COR-L47 (cell line): Measurements from ENCODE around the gene TMEM255B.
"Not testable (repeated sequence)": the region's sequence is repeated elsewhere in the genome, so short reads cannot be mapped to it uniquely, and the experiment has no call there.

Source experiments
- DNase-seq: peaks from one replicate; lab custom pipeline; 2025; lab: John Stamatoyannopoulos, UW

Gene TMEM255B

DNA sequence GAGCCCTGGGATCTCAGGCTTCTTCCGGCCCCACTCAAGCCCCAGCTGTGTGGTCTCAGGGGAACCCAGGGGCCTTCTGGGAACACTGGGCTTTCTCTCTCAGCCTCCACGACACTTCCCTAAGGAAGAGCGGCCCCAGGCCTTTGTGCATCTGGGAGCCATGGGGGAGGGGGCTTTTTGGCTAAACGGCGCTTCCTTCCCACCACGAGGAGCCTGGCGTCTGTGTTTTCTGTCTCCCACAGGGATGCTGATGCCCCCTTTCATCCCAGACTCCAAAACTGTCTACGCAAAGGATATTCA, 24.2 kb upstream of the TMEM255B start:
- no peak for DNase-seq

DNA sequence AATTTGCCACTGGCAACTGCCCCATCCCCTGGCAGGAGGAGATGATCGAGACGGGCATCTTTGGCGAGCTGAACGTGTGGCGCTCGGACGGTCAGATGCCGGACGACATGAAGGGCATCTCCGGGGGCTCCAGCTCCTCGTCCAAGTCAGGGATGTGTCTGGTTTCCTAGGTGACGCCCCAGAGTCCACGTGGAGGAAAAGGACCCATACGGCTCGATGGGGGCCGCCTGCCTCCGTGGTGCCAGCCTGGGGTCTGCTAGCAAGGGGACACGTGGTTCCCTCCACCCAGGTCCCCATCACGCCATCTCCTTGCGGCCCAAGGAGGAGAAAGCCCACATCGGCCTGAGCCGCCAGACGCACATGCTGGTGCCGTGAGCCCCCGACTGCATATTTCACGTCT, 23.8 kb upstream of the TMEM255B start:
- no peak for DNase-seq

DNA sequence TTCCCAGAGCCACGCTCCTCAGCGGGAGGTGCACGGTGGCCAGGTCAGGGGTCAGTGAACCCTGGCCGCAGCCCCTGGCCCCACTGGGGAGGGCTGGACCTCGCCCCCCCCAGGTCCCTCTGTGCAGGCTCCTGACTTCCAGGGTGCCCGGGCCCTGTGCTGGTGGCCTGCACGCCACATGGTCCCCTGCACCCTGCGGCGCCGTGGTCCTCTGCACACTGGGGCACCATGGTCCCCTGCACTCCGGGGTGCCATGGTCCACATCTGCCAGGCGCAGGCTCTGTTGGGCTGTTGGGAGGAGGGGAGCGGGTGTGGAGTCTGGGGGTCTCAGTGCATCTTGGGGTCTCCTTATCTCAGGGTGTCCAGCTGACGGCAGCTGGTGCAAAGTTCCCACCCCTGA, 23.3 kb upstream of the TMEM255B start:
- no peak for DNase-seq

DNA sequence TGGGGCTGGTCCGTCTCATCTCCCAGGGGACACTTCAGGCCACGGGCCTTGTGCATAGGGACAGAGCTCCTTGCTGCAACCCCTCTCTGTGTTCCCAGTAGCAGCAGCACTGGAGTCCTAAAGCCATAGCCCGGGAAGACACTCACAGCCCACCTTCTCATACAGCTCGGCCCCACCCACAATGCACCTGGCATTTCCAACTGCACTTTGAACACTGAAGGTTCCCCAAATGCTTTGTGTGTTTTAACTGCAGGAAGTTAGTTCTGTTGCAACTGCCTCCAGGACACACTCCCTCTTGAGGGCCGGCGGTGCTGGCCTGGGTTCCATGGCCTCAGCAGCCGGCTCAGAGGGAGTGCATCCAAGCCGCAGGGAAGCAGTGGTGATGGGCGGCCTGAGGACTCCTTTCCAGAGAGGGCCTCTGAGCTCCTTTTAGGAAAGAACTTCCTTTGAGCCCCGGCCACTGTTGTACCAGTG, 22.7 kb upstream of the TMEM255B start:
- DNase-seq: no peak

DNA sequence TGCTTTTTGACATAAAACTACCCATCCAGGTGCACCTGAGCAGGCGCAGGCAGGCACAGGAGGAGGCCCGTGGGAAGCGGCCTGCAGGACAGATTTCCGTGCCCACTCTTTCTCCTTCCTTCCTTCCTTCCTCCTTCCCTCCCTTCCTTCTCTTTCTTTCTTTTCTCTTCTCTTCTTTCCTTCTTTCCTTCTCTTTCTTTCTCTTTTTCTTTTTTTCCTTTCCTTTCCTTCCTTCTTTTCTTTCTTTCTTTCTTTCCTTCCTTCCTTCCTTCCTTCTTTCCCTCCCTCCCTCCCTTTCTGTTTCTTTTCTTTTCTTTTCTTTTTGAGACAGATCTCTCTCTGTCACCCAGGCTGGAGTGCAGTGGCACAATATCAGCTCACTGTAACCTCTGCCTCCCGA, 21.2 kb upstream of the TMEM255B start:
- no peak for DNase-seq

DNA sequence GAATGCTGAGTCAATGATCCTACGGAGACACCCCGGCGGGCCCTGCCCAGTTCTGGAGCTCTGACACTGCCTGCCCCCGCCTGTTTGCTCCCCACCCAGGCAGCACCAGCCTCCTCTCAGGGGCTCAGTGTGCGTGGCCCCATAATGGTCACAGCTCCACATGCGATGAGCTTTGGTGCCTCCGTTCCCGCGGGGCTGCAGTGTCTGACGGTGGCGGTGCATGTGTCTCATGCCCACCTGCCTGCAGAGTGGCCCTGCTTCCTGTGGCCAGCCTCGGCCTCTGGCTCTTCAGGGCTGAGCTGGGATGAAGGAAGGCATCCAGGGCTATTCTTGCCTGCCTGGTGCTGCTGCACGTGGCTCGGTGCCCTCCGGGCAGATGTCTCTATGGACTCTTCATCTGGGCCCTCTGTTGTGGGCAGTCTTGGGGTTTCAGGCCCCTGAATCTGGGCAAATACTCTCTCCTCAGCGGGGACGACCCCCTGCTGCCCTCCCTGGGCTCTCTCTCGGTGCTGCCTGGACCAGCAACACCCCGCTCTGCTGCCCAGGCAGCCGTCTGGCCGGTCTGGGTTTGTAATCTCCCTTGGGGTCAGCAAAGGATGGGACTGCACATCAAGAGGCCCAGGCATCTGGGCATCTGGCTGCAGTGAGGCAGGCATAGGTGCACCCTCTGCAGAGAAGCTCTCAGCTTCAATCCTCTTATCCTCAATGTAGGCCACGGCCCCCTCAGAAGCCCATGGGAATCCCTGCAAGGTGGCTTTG, 19.3 kb upstream of the TMEM255B start:
- no peak for DNase-seq

DNA sequence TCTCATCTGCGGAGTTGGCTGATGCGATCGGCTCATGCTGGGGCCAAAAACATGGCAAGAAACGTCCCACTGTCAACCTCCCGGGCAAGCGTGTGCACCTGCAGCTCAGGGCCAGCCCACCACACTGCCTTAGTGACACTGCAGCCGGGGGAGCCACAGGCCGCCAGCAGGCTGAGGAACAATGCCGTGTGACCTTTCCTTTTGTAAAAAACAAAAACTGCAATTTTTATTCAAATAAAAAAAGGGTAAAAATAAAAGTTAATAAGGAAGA, 18.8 kb upstream of the TMEM255B start:
- DNase-seq: no peak

DNA sequence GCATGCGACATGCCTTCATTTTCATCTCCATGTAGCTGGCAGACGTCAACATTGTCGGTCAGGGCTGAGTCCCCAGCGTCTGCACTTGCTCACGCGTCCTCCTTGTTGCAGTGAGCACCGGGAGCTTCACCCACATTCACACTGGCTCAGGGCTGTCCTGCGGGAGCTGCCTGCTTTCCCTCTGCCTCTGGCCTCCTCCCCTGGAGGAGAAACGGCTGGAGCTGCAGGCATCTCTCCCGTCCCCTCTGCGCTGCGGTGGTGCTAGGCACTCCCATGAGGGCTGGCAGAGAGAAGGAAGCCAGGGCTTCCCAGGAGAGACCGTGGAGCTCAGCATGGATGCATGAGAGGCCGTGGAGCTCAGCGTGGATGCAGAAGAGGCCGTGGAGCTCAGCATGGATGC, 18.4 kb upstream of the TMEM255B start:
- no peak for DNase-seq

DNA sequence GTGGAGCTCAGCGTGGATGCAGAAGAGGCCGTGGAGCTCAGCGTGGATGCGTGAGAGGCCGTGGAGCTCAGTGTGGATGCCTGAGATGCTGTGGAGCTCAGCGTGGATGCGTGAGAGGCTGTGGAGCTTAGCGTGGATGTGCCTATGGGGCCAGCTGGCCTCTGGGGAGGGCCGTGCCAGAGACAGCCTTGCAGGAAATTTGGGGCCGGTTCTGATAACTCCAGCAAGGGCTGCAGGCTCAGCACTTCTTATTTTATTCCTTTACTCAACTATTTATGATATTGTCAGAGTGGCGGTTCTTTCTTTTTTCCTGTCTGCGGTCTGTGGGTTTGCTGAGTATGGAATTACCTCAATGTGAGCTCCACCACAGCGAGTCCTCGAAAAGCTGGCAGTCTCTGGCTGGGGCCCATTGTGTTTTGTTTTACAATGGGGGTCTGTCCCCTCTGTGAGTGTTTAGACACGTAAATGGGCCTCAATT, 17.8 kb upstream of the TMEM255B start:
- DNase-seq: no peak

DNA sequence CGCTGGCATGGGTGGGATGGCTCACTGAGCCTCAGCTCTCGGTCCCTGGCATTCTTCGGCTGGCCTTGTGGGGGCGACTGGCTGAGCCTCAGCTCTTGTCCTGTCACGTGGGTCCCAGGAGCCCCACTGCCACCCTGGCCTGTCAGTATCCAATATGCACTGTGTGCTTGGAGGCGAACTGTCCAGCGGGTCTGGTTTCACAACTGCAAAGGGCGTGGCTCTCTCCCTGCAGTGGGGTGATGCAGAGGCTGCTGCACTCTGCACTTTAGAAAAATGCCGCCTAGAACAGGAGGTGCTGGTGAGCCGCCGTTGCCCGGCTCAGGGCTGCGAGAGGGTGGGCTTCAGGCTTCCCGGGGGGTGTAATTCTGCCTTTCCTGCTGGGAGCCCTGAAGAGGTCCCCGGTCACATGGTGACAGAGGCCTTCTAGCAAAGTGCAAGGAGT, 17.0 kb upstream of the TMEM255B start:
- DNase-seq: no peak

DNA sequence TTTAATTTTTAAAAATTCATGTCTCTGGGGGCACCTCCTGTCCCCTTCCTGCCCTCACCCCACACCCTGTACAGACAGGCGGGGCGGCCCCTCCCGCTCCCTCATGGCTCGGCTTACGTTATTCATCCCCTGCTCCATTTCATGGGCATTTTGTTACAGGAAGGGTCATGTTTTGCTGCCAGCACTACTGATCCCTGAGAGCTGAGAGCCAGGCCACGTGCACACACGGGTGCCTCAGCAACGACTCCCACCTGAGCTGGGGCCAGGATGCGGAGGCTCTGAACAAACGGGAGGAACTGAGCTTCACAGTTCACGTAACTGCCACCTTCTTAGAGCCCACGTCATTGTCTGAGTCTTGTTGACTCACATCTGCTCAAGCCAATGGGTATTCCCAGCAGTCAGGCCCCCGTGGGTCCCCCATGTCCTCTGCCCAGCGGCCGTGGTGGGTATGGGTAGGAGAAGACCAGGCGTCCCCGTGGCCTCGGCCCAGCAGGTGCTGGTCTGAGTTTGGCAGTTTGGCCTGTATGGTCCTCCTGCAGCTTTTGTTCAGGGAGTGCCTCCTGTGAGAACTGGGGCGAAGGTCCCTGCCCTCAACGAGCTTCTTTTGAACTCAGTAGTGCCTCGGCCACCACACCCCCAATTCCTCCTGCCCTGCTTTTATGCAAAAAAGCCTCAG, 16.4 kb upstream of the TMEM255B start:
- DNase-seq: no peak

DNA sequence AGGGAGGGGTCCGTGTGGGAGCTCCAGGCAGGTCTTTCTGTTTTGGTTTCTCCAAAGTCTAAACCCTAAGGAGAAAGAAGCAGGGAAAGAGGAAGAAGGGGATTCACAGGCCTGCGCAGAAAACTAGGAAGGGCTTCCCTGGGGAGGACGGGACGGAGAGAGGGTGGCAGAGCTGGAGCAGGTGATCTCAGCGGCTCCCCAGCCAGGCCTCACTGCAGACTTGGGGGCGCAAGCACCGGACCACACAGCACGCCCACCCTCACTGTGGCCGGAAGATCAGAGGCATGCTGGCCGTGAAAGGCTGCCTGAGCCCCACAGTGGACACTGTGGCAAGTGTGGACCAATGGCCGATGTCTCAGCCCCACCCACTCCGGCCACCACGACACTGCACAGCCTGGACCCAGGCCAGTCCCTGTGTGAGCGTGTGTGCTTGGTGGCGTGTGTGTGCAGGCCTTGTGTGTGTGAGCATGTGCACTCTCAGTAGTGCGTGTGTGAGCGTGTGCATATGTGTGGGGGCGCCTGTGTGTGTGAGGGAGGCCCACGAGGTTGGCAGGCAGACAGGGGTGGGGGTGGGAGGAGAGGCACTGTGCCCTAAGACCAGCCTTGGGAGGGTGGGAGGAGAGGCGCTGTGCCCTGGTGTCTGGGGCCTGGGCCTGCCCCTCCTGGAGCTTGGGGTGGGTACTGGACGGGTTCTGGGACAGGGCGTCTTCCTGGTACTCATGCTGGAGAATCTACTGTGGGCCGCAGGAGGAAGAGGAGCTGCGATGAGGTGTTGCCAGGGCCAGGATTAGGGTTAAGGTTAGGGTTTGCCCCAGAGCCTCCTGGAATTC, 15.4 kb upstream of the TMEM255B start:
- no peak for DNase-seq

DNA sequence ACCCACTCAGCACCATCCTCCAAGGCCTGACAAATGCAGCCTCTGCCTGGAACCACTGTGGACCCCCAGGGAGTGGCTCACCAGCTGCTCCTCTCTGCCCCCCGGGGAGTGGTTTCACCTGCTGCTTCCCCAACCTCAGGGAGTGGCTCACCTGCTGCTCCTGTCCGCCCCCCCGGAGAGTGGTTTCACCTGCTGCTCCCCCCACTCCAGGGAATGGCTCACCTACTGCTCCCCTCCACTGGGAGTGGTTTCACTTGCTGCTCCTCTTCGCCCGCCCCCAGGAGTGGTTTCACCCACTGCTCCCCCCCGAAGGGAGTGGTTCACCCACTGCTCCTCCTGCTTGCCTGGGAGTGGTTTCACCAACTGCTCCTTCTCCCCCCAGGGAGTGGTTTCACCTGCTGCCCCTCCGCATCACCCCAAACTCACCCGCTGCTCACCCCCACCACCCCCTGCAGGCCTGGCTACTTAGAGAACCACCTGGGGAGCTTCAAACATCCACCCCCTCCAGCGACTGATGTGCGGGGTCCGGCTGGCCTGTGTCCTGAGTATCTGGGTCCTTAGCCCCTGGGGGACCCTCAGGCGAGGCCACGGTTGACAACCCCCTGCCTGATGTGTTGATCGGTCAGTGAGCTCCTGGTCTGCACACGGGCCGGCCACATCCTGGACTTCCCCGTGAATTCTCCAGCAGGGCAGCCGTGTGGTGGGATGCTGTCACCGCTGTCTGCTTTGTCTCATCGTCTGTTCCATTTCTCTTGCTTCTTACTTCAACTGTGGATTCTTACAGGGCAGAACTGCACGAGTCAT, 14.6 kb upstream of the TMEM255B start:
- peak; percentile 99 for DNase-seq

DNA sequence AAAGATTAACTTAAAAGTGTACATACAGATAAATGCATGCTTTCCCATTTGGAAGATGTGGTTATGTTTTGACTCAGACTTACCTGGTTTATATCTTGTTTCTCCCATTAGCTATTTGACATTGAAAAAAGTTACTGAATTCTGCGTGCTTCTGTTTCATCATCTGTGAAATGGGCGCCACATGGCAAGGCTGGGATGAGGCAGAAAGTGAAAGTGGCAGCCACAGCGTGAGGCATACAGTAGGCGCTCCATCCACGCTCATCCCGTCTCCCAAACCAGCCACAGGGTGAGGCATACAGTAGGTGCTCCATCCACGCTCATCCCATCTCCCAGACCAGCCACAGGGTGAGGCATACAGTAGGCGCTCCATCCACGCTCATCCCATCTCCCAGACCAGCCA, 14.0 kb upstream of the TMEM255B start:
- no peak for DNase-seq

DNA sequence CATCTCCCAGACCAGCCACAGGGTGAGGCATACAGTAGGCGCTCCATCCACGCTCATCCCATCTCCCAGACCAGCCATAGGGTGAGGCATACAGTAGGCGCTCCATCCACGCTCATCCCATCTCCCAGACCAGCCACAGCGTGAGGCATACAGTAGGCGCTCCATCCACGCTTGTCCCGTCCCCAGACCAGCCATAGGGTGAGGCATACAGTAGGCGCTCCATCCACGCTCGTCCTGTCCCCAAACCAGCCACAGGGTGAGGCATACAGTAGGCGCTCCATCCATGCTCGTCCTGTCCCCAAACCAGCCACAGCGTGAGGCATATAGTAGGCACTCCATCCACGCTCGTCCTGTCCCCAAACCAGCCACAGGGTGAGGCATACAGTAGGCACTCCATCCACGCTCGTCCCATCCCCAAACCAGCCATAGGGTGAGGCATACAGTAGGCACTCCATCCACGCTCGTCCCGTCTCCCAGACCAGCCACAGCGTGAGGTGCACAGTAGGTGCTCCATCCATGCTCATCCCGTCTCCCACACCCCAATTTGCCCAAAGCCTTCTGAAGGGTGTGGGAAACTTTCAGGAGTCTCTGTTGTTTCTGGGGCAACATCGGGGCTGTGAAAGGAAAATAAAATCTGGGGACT, 13.4 kb upstream of the TMEM255B start:
- DNase-seq: not testable (repeated sequence)

DNA sequence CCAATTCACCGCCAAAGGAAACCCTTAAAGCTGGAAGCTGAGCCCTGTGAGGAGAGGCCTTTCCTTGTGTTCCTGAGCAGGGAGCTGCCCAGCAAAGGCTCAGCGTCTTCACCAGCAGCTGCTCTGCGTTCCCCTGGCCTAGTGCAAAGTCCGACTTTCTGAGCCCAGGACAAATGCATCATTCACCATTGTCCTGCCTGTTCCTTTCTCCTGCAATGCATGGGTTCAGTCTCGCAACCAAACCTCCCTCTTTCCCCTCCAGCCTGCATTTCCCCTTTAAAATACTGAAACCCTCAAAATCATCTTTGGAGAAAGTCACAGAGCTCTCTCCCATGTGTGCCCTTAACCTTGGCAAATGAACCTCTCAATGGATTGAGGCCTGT, 12.9 kb upstream of the TMEM255B start:
- DNase-seq: no peak

DNA sequence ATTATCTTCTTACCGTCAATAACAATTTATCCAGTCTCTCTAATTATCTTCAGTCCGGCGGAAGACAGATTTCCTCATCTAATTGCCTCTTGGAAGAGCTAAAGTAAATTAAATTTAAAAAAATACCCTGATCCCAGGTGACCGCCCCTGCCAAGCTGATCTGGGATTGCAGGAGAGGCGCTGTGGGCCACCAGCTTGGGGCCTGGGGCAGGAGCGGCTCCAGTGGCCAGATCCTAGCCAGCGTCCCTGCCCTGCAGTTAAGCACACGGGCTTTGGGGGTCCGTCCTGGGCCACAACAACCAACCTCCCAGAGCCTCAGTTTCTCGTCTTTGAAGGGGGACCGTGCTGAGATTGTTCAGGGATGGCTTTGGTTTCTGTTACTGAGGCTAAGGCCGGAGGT, 12.4 kb upstream of the TMEM255B start:
- DNase-seq: peak; percentile 20

DNA sequence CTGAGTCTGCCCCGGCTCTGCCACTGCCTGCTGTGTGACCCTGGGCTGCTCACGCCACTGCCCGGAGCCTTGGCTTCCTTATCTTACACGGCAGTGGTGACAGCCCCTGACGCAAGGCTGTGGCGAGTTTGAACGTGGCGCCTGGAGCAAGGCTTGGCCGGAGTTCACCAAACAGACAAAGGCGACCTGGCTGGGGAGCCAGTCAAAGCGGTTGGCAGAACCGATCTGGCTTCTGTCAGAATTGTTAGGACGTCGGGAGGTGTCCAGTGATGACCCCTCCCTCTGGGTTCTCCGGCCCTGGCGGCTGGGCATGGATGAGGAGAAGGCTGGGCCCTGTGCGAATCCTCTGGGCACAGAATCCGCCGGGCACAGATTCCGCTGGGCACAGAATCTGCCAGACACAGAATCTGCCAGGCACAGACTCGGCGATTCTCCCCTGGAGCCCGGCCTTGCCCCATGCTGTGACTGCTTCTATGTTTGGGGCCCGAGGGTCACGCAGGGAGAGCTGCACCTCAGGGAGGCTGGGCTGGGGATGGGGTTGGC, 11.7 kb upstream of the TMEM255B start:
- DNase-seq: no peak

DNA sequence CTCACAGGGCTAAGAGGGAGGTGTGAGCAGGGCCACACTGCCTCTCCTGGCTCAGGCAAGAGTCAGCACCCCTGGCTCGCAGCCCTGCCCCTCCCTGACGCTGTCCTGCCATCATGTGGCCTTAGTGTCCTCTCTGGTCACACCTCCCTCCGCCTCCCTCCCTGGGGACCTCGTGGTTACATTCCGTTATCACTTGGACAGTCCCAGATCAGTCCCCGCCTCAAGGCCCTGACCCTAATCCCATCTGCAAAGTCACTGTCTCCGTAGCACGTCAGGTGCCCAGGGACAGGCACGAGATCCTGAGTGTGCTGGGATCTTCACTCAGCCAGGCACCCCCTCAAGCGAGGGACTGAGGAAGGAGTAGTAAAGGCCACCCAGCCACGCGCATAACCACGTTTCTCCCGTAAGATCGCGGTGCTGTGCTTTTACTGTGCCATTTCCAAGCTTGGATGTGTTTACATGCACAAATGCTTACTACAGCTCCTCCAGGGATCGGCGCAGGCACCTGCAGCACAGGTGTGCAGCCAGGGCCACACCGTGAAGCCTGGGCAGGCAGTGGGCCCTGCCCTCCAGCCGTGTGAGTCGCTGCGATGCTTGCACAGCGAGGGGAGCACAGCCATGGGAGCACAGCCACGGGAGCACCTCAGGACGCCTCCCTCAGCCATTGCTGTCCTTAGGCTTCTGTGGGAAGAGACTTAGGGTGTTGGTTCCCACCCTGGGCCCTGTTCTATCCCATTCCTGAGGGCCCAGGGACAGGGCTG, 10.7 kb upstream of the TMEM255B start:
- DNase-seq: no peak

DNA sequence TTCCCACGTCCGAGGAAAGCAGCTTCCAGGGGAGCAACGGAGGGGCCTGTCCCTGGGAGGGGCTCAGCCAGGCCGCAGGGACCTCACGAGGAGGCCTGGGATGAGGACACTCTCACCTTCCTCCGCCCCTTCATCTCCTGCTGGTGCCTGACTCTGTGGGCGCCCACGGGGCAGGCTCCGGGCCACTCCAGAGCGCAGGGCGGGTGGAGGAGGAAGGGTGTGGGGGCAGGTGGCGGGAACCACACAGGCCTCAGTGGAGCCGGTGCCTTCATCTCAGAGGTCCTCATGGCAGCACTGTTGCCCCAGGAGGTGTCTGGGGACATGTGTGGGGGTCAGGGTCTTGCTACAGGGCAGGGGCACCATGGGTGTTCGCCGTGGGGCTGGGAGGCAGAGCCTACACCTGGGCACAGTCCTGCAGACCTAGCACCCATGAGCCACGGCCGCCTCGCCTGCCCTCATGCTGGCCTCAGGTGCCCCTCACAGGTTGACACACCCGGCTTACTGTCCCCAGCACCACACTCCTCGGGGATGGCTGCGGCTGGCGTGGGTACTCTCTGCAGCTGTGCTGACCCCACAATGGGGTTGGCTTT, 10.1 kb upstream of the TMEM255B start:
- no peak for DNase-seq
